ENCODE measurements around the gene GATAD2A.

DNA sequence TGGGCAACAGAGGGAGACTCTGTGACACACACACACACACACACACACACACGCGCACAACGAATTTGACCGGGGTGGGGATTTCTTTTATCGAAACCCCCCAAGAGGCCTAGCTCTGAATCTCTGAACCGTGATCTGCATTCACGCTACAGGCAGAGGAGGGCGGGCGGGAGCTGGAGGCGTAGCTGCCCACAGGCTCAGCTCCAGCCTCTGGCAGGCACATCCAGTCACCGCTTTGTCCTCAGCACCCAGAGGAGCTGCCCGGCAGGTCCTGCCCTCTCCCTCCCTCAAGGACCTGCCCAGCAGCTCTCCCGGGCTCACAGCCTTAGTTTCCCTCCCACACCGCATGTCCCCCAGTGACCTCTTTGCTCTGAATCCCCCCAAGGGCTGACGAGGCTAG is 152.6 kb downstream of the GATAD2A start:
- TF ChIP-seq, protein P1, sequence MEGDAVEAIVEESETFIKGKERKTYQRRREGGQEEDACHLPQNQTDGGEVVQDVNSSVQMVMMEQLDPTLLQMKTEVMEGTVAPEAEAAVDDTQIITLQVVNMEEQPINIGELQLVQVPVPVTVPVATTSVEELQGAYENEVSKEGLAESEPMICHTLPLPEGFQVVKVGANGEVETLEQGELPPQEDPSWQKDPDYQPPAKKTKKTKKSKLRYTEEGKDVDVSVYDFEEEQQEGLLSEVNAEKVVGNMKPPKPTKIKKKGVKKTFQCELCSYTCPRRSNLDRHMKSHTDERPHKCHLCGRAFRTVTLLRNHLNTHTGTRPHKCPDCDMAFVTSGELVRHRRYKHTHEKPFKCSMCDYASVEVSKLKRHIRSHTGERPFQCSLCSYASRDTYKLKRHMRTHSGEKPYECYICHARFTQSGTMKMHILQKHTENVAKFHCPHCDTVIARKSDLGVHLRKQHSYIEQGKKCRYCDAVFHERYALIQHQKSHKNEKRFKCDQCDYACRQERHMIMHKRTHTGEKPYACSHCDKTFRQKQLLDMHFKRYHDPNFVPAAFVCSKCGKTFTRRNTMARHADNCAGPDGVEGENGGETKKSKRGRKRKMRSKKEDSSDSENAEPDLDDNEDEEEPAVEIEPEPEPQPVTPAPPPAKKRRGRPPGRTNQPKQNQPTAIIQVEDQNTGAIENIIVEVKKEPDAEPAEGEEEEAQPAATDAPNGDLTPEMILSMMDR (conservative IDR thresholded peaks at IDR 0.05 in 1 of 2, IDR thresholded peaks at IDR 0.05 in 1 of 2; ENCODE audit: extremely low read depth in 1 of 2, insufficient read depth in 1 of 2, low read depth in 1 of 2, low read length in 2 of 2) = no peak
- TF ChIP-seq EZH2 (IDR thresholded peaks at IDR 0.05; ENCODE audit: borderline replicate concordance, low read length) = no peak

Data from mammary epithelial cell (primary cell).